ENCODE data around the gene WDR86.

WDR86 gene

GRCh38 chr7:151345576-151346469 lies 64.0 kb downstream of the WDR86 start:
- DNase-seq, result no peak

GRCh38 chr7:151343516-151343915 lies 66.3 kb downstream of the WDR86 start:
- no peak for DNase-seq

GRCh38 chr7:151342811-151343210 lies 67.0 kb downstream of the WDR86 start:
- DNase-seq, result no peak

GRCh38 chr7:151342102-151342646 lies 67.7 kb downstream of the WDR86 start:
- DNase-seq, result no peak

GRCh38 chr7:151341357-151342101 lies 68.3 kb downstream of the WDR86 start, which contains the start of gene NUB1:
TSS of gene NUB1 (plus strand) at chr7:151341812. CDS start at chr7:151345350, 3,538 bp downstream.
- peak; percentile 88 for DNase-seq

- DNase-seq, result no peak
These were observed 69.0 kb downstream of the WDR86 start for GRCh38 chr7:151340794-151341356.

- DNase-seq, result peak; percentile 22
These were observed 70.0 kb downstream of the WDR86 start for GRCh38 chr7:151339651-151340382.

GRCh38 chr7:151338809-151339208 lies 71.0 kb downstream of the WDR86 start:
- no peak for DNase-seq

GRCh38 chr7:151337346-151337745 lies 72.5 kb downstream of the WDR86 start:
- DNase-seq, result no peak

GRCh38 chr7:151336027-151336708 lies 73.7 kb downstream of the WDR86 start:
- DNase-seq, result no peak

- DNase-seq, result no peak
These were observed 75.2 kb downstream of the WDR86 start for GRCh38 chr7:151334628-151335027.

Measured in CD4-positive, alpha-beta T cell treated with Interleukin-6 for 4 hours (primary cell).